ENCODE data around the gene NEURL1B. TPM values are rescaled to one million over a fixed set of nuclear protein-coding genes. Genes with fewer than 3 reads are reported as not detected.

NEURL1B gene
- total RNA-seq, 1 experiment from 2014 or later, result 2.8 TPM

- no peak overlapping the region for H3K27ac Mint-ChIP-seq (ENCODE audit: unreplicated experiment)
- no peak for TF ChIP-seq CTCF (IDR thresholded peaks at IDR 0.05; ENCODE audit: unreplicated experiment)
- no peaks in the 10 kb centered on the region for H3K36me3 Mint-ChIP-seq (ENCODE audit: insufficient read depth, unreplicated experiment)
- peaks cover 86% of the 10 kb centered on the region for H3K27me3 Mint-ChIP-seq (ENCODE audit: unreplicated experiment)
- BruUV-seq (replicated peaks), result no TSS peak
- no peaks in the 10 kb centered on the region for H3K9me3 Mint-ChIP-seq (ENCODE audit: low read depth, unreplicated experiment)
- no peaks in the 10 kb centered on the region for H3K4me1 Mint-ChIP-seq (ENCODE audit: low read depth, unreplicated experiment)
- intact Hi-C loops (cut with micrococcal nuclease; ENCODE audit: unreplicated experiment), result no loop called here
- CTCF ChIA-PET, result interaction anchor here (1.0 kb wide), 2 partner anchors 19 to 23 kb away, joined by 4 to 5 read pairs; no protein-coding TSS in a partner anchor
- H3K4me3 Mint-ChIP-seq (ENCODE audit: low read depth, unreplicated experiment), result no peak overlapping the region
- DNase-seq, result no peak
These were observed 11.0 kb upstream of the NEURL1B start for GRCh38 chr5:172630082-172630481.

GRCh38 chr5:172630482-172630881 lies 10.6 kb upstream of the NEURL1B start:
- Mint-ChIP-seq H3K27me3 (ENCODE audit: unreplicated experiment) (peaks cover 82% of the 10 kb centered on the region), H3K9me3 (ENCODE audit: low read depth, unreplicated experiment) (no peaks in the 10 kb centered on the region), H3K27ac (ENCODE audit: unreplicated experiment) (no peak overlapping the region), H3K4me1 (ENCODE audit: low read depth, unreplicated experiment) (no peaks in the 10 kb centered on the region), H3K36me3 (ENCODE audit: insufficient read depth, unreplicated experiment) (no peaks in the 10 kb centered on the region), H3K4me3 (ENCODE audit: low read depth, unreplicated experiment) (no peak overlapping the region)
- intact Hi-C loops (cut with micrococcal nuclease; ENCODE audit: unreplicated experiment), result no loop called here
- no TSS peak for BruUV-seq (replicated peaks)
- CTCF ChIA-PET, result no interaction called here
- no peak for TF ChIP-seq CTCF (IDR thresholded peaks at IDR 0.05; ENCODE audit: unreplicated experiment)
- DNase-seq, result no peak

GRCh38 chr5:172630986-172631385 lies 10.1 kb upstream of the NEURL1B start:
- H3K4me1 Mint-ChIP-seq (ENCODE audit: low read depth, unreplicated experiment), result no peaks in the 10 kb centered on the region
- no peak overlapping the region for H3K27ac Mint-ChIP-seq (ENCODE audit: unreplicated experiment)
- CTCF ChIA-PET, result no interaction called here
- no peak overlapping the region for H3K4me3 Mint-ChIP-seq (ENCODE audit: low read depth, unreplicated experiment)
- DNase-seq, result no peak
- no peak for TF ChIP-seq CTCF (IDR thresholded peaks at IDR 0.05; ENCODE audit: unreplicated experiment)
- no peaks in the 10 kb centered on the region for H3K9me3 Mint-ChIP-seq (ENCODE audit: low read depth, unreplicated experiment)
- H3K27me3 Mint-ChIP-seq (ENCODE audit: unreplicated experiment), result peaks cover 77% of the 10 kb centered on the region
- H3K36me3 Mint-ChIP-seq (ENCODE audit: insufficient read depth, unreplicated experiment), result no peaks in the 10 kb centered on the region
- BruUV-seq (replicated peaks), result no TSS peak
- intact Hi-C loops (cut with micrococcal nuclease; ENCODE audit: unreplicated experiment), result no loop called here

GRCh38 chr5:172632346-172633092 lies 8.5 kb upstream of the NEURL1B start:
- intact Hi-C loops (cut with micrococcal nuclease; ENCODE audit: unreplicated experiment), result no loop called here
- Mint-ChIP-seq H3K4me3 (ENCODE audit: low read depth, unreplicated experiment) (no peak overlapping the region), H3K27me3 (ENCODE audit: unreplicated experiment) (peaks cover 72% of the 10 kb centered on the region), H3K36me3 (ENCODE audit: insufficient read depth, unreplicated experiment) (no peaks in the 10 kb centered on the region), H3K4me1 (ENCODE audit: low read depth, unreplicated experiment) (no peaks in the 10 kb centered on the region), H3K9me3 (ENCODE audit: low read depth, unreplicated experiment) (no peaks in the 10 kb centered on the region), H3K27ac (ENCODE audit: unreplicated experiment) (no peak overlapping the region)
- no peak for DNase-seq
- no peak for TF ChIP-seq CTCF (IDR thresholded peaks at IDR 0.05; ENCODE audit: unreplicated experiment)
- BruUV-seq (replicated peaks), result no TSS peak
- CTCF ChIA-PET, result interaction anchor here (0.6 kb wide), 1 partner anchor 199 kb away, joined by 3 read pairs; no protein-coding TSS in a partner anchor

Data from Calu3 (cell line).